ENCODE results near the gene ADCY3. TPM values are rescaled to one million over a fixed set of nuclear protein-coding genes. Genes with fewer than 3 reads are reported as not detected.
A peak's percentile ranks its signal among the peaks of the same experiment; 100 is the strongest.

ADCY3 gene
- total RNA-seq, 4 donors from 2014 or later, result 3.9 to 16.6 (median 12.3) TPM

- ATAC-seq (no peak), DNase-seq (no peak)
- no peaks in the 10 kb centered on the region for H3K4me1 ChIP-seq
- TF ChIP-seq CTCF (IDR thresholded peaks at IDR 0.05 in 4 of 5, conservative IDR thresholded peaks at IDR 0.05 in 1 of 5) (no peak), POLR2A (IDR thresholded peaks at IDR 0.05) (no peak)
- intact Hi-C loops (cut with DNase I; ENCODE audit: low total_unique reads) (no loop called here), in situ Hi-C loops (cut with MboI; ENCODE audit: low sequenced_read_pairs in 4 of 4) (no loop called here)
- H3K9me3 ChIP-seq, result no peaks in the 10 kb centered on the region
- H3K27me3 ChIP-seq, result no peaks in the 10 kb centered on the region
- H3K27ac ChIP-seq, result peak overlapping the region; percentile 41 to 63 (median 55)
- peak overlapping the region; percentile 46 to 60 (median 53) for H3K4me3 ChIP-seq
- no peaks in the 10 kb centered on the region for H3K36me3 ChIP-seq
Measured at GRCh38 chr2:24919037-24919505, 966 bp downstream of the ADCY3 start.

DNA sequence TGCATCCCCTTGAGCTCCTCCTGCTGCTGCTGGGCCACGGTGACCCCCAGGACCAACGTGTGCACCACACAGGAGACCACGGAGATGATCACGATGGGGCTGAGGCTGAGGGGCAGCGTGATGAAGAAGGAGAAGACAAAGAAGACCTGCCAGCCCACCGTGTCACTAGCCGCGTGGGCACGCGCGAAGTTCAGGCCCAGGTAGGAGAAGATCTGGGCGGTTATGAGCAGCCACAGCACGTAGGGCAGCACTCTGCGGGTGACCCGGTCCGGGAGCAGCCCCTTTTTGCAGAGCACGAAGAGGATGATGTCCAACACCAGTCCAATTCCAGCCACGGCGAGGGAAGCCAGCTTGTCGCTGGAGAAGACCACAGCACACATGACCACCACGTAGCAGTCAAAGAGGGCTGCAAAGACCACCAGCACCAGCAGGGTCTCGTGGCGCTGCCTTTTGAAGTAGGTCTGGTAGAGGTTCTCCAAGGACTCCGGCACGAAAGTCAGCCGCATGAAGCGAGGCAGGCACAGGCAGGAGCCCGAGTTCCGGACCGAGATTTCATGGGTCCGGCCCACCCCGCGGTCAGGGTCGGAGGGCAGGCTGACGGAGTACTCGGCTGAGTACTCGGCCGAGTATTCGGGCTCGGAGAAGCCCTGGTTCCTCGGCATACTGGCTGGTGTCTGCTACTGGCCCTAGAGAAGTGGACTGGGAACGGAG lies 1.6 kb downstream of the ADCY3 start:
- no peaks in the 10 kb centered on the region for H3K27me3 ChIP-seq
- no peak for DNase-seq
- no peaks in the 10 kb centered on the region for H3K9me3 ChIP-seq
- peak overlapping the region; percentile 46 to 60 (median 53) for H3K4me3 ChIP-seq
- intact Hi-C loops (cut with DNase I; ENCODE audit: low total_unique reads) (no loop called here), in situ Hi-C loops (cut with MboI; ENCODE audit: low sequenced_read_pairs in 4 of 4) (no loop called here)
- H3K4me1 ChIP-seq, result no peaks in the 10 kb centered on the region
- TF ChIP-seq POLR2A (IDR thresholded peaks at IDR 0.05) (no peak), CTCF (IDR thresholded peaks at IDR 0.05 in 4 of 5, conservative IDR thresholded peaks at IDR 0.05 in 1 of 5) (no peak)
- peak overlapping the region; percentile 41 to 63 (median 55) for H3K27ac ChIP-seq
- no peak for ATAC-seq
- H3K36me3 ChIP-seq, result no peaks in the 10 kb centered on the region

- intact Hi-C loops (cut with DNase I; ENCODE audit: low total_unique reads) (no loop called here), in situ Hi-C loops (cut with MboI; ENCODE audit: low sequenced_read_pairs in 4 of 4) (no loop called here)
- Histone ChIP-seq H3K27me3 (no peaks in the 10 kb centered on the region), H3K4me1 (no peaks in the 10 kb centered on the region), H3K4me3 (peak overlapping the region; percentile 17 to 60 (median 38)), H3K27ac (peak overlapping the region in 3 of 4 donors; percentile 24 to 63 (median 48)), H3K36me3 (no peaks in the 10 kb centered on the region), H3K9me3 (no peaks in the 10 kb centered on the region)
- no peak for ATAC-seq
- DNase-seq, result no peak
- no peak for TF ChIP-seq POLR2A (IDR thresholded peaks at IDR 0.05)
- TF ChIP-seq CTCF (IDR thresholded peaks at IDR 0.05 in 4 of 5, conservative IDR thresholded peaks at IDR 0.05 in 1 of 5), result no peak
Measured at GRCh38 chr2:24917731-24918325, 2.2 kb downstream of the ADCY3 start.

- ATAC-seq, result no peak
- TF ChIP-seq POLR2A (IDR thresholded peaks at IDR 0.05) (no peak), CTCF (IDR thresholded peaks at IDR 0.05 in 4 of 5, conservative IDR thresholded peaks at IDR 0.05 in 1 of 5) (no peak)
- Histone ChIP-seq H3K36me3 (no peaks in the 10 kb centered on the region), H3K27me3 (no peaks in the 10 kb centered on the region), H3K27ac (peak overlapping the region in 3 of 4 donors; percentile 26 to 63 (median 48)), H3K4me1 (no peaks in the 10 kb centered on the region), H3K4me3 (peak overlapping the region in 2 of 4 donors; percentile 55 to 60), H3K9me3 (no peaks in the 10 kb centered on the region)
- DNase-seq, result no peak
- intact Hi-C loops (cut with DNase I; ENCODE audit: low total_unique reads), result no loop called here
- in situ Hi-C loops (cut with MboI; ENCODE audit: low sequenced_read_pairs in 4 of 4), result no loop called here
Measured at GRCh38 chr2:24917086-24917485, 3.0 kb downstream of the ADCY3 start.
